ENCODE data around the gene LMTK2.

Gene LMTK2

DNA sequence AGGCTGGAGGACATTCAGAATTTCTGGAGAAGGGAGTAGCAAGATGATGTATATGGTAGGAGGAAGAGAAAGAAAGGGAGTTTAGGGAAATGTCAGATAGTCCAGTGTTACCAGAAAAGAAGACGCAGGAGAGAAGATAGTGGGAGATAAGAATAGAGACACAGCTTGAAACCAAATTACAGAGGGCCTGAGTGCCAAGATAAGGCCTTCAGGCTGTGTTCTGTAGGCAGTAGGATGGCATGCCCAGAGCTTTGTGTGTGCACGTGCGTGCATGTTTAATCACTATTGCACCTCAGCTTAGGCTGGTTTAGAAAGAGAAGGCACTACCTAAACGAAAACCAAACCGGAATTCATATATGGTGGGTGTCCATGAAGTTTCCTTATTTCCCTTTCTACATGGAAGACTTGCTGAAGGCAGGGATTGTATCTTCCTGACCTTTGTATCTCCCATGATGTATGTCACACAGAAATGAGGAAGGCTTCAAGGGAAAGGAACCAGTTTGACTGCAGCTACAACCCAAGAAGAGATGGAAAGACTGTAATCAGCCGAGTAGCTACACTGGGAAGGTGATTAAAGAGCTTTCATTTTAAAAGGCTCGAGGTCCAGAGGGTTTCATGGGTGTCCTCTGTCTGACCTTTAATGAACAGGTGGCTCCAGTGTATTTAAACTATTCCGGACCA, 68.7 kb downstream of the LMTK2 start:
- no peak for DNase-seq (ENCODE audit: low read depth in 2 of 2)

- DNase-seq (ENCODE audit: low read depth in 2 of 2): no peak
Measured at GRCh38 chr7:98177553-98177952, 70.9 kb downstream of the LMTK2 start.

DNA sequence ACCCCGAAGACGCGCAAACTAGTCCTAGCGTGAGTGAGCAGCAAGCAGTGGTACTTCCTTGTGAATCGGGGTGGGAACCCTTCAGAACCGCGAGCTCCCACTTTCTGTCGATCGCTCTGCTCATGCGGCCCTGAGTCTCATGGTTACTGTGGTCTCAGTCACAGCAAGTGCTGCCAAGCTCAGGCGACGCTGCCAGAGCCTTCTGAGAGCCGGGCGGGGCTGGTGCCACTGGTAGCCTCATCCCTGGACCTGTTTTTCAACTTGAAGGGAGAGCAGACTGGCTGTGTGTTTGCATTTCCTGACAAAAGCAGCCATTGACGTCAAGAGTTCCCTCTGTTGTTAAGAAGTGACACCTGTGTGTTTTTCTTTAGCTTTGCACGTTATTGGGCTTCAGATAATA, 71.7 kb downstream of the LMTK2 start:
- no peak for DNase-seq (ENCODE audit: low read depth in 2 of 2)

GRCh38 chr7:98178762-98179490, 72.3 kb downstream of the LMTK2 start:
- DNase-seq (ENCODE audit: low read depth in 2 of 2): no peak

GRCh38 chr7:98180751-98181150, 74.1 kb downstream of the LMTK2 start:
- DNase-seq (ENCODE audit: low read depth in 2 of 2): no peak

DNA sequence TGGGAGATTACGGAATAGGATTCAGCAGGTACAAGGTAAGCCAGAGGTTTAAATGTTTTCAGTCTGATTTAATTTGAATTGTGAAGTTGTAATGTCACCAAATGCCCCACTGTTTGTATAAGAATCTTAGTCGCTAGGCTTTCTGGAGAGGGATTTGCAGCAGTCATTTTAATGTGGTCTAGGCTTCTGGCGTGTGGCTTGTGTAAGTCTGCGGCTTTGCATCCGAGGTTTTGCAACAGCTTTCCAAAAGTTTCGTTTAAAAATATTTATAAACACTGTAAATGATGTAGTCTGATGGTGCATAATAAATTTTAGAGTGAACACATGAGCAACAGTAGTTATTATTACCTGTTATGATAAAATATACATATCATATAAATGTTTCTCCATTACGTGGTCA, 78.4 kb downstream of the LMTK2 start:
- DNase-seq (ENCODE audit: low read depth in 2 of 2): no peak

GRCh38 chr7:98186452-98187137, 79.9 kb downstream of the LMTK2 start:
- no peak for DNase-seq (ENCODE audit: low read depth in 2 of 2)

GRCh38 chr7:98187138-98187502, 80.5 kb downstream of the LMTK2 start:
- no peak for DNase-seq (ENCODE audit: low read depth in 2 of 2)

DNA sequence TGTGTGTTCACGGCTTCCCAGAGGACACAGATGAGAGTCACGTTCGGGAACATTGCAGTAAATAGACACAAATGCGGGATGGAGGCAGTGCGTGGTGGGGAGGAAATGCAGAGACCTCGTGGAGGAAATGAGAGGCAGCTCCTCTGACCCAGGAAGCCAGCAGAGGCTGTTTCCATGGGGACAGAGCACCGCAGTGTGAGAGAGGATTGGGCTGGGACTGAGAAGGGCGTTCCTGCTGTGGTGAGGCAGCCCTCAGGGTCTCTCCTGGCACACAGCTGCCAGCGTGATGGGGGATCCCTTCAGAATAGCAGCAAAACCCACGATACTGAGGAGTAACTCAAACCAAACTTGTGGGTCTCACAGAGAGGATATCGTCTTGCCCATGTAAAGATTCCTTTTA, 82.9 kb downstream of the LMTK2 start:
- no peak for DNase-seq (ENCODE audit: low read depth in 2 of 2)

DNA sequence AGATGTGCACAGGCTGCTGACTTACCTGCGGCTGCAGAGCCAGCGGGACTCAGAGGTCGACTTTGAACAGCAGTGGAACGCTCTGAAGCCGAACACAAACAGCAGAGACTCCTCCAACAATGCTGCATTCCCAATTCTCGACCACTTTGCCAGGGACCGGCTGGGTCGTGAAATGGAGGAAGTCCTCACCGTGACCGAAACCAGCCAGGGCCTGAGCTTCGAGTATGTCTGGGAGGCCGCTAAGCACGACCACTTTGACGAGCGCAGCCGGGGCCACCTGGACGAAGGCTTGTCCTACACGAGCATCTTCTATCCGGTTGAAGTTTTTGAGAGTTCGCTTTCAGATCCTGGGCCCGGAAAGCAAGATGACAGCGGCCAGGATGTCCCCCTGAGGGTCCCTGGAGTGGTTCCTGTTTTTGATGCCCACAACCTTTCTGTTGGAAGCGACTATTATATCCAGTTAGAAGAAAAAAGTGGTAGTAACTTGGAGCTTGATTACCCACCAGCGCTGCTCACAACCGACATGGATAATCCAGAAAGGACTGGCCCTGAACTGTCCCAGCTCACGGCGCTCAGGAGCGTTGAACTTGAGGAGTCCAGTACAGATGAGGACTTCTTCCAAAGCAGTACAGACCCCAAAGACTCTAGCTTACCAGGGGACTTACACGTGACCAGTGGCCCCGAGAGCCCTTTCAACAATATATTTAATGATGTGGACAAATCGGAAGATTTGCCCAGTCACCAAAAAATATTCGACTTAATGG, 85.2 kb downstream of the LMTK2 start:
- no peak for DNase-seq (ENCODE audit: low read depth in 2 of 2)

GRCh38 chr7:98192781-98193457, 86.3 kb downstream of the LMTK2 start:
- DNase-seq (ENCODE audit: low read depth in 2 of 2): no peak

DNA sequence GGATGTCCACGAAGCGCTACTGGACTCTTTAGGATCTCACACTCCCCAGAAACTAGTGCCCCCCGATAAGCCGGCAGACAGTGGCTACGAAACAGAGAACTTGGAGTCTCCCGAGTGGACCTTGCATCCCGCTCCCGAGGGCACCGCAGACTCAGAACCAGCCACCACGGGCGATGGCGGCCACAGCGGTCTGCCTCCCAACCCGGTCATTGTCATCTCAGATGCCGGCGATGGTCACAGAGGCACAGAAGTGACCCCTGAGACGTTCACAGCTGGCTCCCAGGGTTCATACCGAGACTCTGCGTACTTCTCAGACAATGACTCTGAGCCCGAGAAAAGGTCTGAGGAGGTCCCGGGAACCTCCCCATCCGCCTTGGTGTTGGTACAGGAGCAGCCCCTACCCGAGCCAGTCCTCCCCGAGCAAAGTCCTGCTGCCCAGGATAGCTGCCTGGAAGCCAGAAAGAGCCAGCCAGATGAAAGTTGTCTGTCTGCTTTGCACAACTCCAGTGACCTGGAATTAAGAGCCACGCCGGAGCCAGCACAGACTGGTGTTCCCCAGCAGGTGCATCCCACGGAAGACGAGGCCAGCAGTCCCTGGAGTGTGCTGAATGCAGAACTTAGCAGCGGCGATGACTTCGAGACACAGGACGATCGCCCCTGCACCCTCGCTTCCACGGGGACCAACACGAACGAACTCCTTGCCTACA, 87.0 kb downstream of the LMTK2 start:
- no peak for DNase-seq (ENCODE audit: low read depth in 2 of 2)

DNA sequence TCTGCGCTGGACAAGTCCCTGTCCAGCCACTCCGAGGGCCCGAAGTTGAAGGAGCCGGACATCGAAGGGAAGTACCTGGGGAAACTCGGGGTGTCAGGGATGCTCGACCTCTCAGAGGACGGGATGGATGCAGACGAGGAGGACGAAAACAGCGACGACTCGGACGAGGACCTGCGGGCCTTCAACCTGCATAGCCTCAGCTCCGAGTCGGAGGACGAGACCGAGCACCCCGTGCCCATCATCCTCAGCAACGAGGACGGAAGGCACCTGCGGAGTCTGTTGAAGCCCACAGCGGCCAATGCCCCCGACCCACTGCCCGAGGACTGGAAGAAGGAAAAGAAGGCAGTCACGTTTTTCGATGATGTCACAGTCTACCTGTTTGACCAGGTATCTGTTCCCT, 87.5 kb downstream of the LMTK2 start:
- no peak for DNase-seq (ENCODE audit: low read depth in 2 of 2)

DNA sequence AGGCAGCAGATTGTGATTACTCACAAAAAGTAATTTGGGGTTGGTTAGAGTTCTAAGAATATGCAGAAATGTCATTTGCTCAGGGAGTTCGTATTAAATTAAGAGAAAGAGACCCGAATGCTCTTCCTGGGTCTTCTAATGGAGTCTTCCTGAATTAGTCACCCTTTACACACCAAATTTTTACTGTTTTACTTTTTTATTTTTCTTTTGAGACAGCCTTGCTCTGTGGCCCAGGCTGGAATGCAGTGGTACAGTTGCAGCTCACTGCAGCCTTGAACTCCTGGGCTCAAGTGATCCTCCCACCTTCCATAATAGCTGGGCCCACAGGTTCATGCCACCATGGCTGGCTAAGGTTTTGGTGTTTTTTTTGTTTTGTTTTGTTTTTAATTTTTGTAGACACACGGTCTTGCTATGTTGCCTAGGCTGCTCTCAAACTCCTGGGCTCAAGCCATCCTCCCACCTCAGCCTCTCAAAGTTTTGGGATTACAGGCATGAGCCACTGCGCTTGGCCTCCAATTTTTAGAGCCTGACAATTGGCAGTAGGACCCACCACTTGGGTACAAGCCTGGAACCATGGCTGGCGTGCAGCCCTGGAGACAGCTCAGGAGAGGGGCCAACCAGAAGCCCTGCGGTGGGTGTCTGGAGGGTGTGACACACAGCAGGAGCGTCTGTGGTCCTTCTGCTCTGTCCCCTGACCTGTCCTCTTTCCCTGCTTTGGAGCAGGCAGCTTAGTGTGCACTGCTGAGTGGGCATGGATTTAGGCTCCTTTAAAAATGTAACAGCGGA, 88.2 kb downstream of the LMTK2 start:
- DNase-seq (ENCODE audit: low read depth in 2 of 2): no peak

DNA sequence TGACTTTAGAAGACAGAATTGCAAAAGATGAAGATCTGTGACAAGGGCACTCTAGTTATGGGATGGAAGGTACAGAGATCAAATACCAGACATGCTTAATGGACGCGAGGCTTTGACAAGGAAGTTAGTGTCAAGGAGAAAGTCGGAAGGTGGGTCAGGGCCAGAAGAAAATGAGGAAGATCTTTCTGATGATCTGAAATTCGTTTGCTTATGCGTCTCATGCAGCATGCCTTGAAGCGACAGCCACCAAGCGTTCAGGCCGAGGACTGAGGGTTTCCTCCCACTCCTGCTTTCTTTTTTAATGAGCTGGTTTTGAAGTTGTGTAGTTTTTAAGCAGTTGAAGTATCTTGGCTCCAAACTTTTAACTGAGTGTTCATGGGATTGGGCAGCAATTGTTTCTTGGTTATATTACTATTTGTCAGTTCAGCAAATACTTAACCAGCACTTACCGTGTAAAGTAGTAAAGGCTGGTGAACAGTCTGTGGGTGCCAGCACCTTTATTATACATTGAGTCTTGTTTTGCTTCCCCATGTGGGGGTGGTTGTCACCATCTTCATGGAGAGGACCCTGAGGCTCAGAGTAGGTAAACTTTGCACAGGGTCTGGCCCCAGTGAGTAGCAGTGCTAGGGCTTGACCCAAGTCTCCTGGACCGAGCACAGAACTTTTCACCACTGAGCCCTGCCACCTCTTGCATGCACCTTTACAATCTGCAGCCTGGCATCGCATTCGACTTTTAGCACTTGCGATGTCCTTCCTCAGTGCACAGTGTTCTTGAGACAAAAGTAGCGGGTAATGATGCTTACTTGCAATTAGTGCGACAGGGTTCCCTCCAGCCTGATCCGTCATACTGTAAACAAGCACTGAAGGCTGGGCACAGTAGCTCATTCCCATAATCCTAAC, 90.3 kb downstream of the LMTK2 start:
- no peak for DNase-seq (ENCODE audit: low read depth in 2 of 2)

- DNase-seq (ENCODE audit: low read depth in 2 of 2): no peak
Measured at GRCh38 chr7:98199131-98199530, 92.5 kb downstream of the LMTK2 start.

- DNase-seq (ENCODE audit: low read depth in 2 of 2): no peak
Measured at GRCh38 chr7:98200364-98200763, 93.7 kb downstream of the LMTK2 start.

DNA sequence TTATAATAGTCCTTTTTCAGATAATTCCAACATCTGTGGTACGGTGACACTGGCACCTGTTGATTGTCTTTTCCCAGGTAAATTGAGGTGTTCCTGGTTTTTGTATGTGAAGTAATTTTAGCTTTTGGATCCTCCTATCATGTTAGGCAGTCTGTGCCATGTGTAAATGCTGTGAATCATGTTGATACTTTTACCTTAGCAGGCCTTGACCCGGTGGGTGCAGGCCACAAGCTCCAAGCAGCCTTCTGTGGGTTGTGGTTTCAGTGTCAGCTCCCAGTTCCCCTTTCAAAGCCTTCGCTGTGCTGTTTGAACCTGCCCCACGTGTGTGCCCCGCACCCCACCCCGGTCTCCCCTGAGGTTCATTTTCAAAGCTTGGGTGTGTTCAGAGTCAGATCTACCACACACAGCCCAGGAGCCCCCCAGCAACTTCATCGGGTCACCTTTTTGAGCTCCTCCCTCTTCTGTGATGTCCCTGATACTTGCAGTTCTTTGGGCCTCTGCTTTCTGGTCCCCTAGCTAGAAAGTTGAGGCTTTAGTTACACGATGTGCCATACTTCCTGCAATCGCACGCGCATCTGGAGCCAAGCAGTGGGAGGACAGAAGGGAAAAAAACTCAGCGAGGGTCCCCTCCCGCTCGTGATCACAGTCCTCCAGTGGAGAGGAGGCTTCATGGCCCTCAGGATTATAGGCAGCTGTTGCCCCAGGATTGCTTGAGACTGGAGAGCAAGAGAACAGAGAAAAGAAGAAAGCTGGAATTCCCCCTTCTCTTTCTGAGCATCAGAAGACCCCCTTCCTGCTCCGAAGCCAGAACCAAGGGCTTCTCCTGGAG, 95.9 kb downstream of the LMTK2 start:
- peak; percentile 41 to 49 for DNase-seq (ENCODE audit: low read depth in 2 of 2)
